ENCODE results near the gene SFRP4. TPM values are rescaled to one million over a fixed set of nuclear protein-coding genes. Genes with fewer than 3 reads are reported as not detected.

Gene SFRP4
- total and polyA plus RNA-seq, 8 donors: 0.47 to 21.3 (median 1.0) TPM

GRCh38 chr7:37921876-37922275 is 5.3 kb upstream of the SFRP4 start:
- ATAC-seq (no peak), FAIRE-seq (no peak), DNase-seq (no peak)
- no peaks in the 10 kb centered on the region for H3K36me3 ChIP-seq
- peak overlapping the region in 3 of 4 donors; percentile 64 to 82 (median 75) for H3K4me3 ChIP-seq
- H3K9me3 ChIP-seq: no peaks in the 10 kb centered on the region
- intact Hi-C loops (cut with DNase I): no loop called here
- 54 to 59% methylated on average over 4 of the region's 4 CpGs for WGBS, 2 donors
- H3K4me1 ChIP-seq: peaks cover 0 to 13% (median 0%) of the 10 kb centered on the region in 3 donors
- H3K27me3 ChIP-seq: no peaks in the 10 kb centered on the region
- TF ChIP-seq CTCF (IDR thresholded peaks at IDR 0.05): no peak
- H3K27ac ChIP-seq: no peak overlapping the region

GRCh38 chr7:37920849-37921805 is 4.5 kb upstream of the SFRP4 start:
- H3K9me3 ChIP-seq: no peaks in the 10 kb centered on the region
- 1% methylated on average over 53 to 63 of the region's 63 CpGs for WGBS, 2 donors
- TF ChIP-seq CTCF (IDR thresholded peaks at IDR 0.05): peak in 1 of 4 donors; percentile 5
- peak overlapping the region; percentile 85 to 95 (median 94) for H3K27ac ChIP-seq
- FAIRE-seq (no peak), ATAC-seq (peak; percentile 60 to 74 (median 70)), DNase-seq (peak; percentile 51 to 88 (median 70))
- intact Hi-C loops (cut with DNase I): no loop called here
- no peaks in the 10 kb centered on the region for H3K27me3 ChIP-seq
- H3K4me1 ChIP-seq: peaks cover 0 to 15% (median 0%) of the 10 kb centered on the region in 3 donors
- no peaks in the 10 kb centered on the region for H3K36me3 ChIP-seq
- H3K4me3 ChIP-seq: peak overlapping the region; percentile 64 to 82 (median 70)

GRCh38 chr7:37920305-37920848 is 3.8 kb upstream of the SFRP4 start, which contains the start of gene EPDR1:
TSS of gene EPDR1 (plus strand) at chr7:37920640. CDS start at chr7:37920940, 300 bp downstream.
- Histone ChIP-seq H3K9me3 (no peaks in the 10 kb centered on the region), H3K36me3 (no peaks in the 10 kb centered on the region), H3K27me3 (no peaks in the 10 kb centered on the region), H3K27ac (peak within 1 kb of the TSS; percentile 85 to 95 (median 94)), H3K4me1 (peaks cover 0 to 21% (median 0%) of the 10 kb centered on the region in 3 donors), H3K4me3 (peak within 1 kb of the TSS; percentile 64 to 82 (median 70))
- peak; percentile 68 to 84 (median 78) for ATAC-seq
- intact Hi-C loops (cut with DNase I): no loop called here
- peak in 3 of 4 donors; percentile 9 to 35 (median 32) for TF ChIP-seq CTCF (IDR thresholded peaks at IDR 0.05)
- FAIRE-seq: no peak
- 9 to 13% methylated on average over 22 of the region's 22 CpGs for WGBS, 2 donors
- DNase-seq: peak in 5 of 6 donors; percentile 70 to 87 (median 80)

GRCh38 chr7:37918526-37918925 is 1.9 kb upstream of the SFRP4 start:
- 40 to 71% methylated on average over 4 of the region's 4 CpGs for WGBS, 2 donors
- peaks cover 0 to 21% (median 0%) of the 10 kb centered on the region in 3 donors for H3K4me1 ChIP-seq
- no peak overlapping the region for H3K27ac ChIP-seq
- DNase-seq: no peak
- no peak overlapping the region for H3K4me3 ChIP-seq
- intact Hi-C loops (cut with DNase I): loop anchor here in 1 of 3 donors (10.0 kb wide), 1 partner anchor 186 kb away; no protein-coding TSS in a partner anchor
- H3K27me3 ChIP-seq: no peaks in the 10 kb centered on the region
- no peak for FAIRE-seq
- no peaks in the 10 kb centered on the region for H3K9me3 ChIP-seq
- no peak for TF ChIP-seq CTCF (IDR thresholded peaks at IDR 0.05)
- no peak for ATAC-seq
- no peaks in the 10 kb centered on the region for H3K36me3 ChIP-seq

All from pancreas (tissue), 10 donors.